ENCODE measurements around the gene GLB1L.
"Not testable (repeated sequence)": the region's sequence is repeated elsewhere in the genome, so short reads cannot be mapped to it uniquely, and the experiment has no call there.

The GLB1L gene

DNA sequence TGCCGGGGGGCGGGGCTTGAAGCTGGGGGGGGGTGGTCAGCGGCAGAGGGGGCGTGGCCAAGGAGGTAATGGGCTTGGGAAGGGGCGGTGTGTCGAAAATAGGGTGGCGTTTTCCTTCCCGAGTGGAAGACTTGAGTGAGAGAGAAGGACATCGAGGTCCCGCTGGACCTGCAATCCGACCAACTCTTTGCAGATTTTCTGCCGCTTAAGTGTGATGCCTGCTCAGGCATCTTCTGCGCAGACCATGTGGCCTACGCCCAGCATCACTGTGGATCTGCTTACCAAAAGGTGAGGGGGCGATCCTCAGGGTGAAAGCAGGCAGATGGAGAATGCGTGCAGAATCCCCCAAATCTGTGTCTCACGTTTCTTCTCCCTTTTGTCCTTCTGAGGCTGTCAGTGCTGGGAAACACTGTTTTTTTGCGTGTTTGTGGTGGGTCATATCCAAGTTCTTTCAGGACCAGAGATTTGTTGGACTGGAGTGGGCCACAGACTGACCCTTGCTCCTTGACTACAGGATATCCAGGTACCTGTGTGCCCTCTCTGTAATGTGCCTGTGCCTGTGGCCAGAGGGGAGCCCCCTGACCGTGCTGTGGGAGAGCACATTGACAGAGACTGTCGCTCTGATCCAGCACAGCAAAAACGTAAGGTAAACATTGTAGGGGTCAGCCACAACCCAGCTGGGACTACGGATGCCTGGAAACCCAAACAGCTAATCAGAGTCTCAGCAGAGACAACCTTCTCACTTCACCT, 37.9 kb downstream of the GLB1L start:
- in situ Hi-C loops (cut with HindIII; ENCODE audit: low sequenced_read_pairs): no loop called here
- H3K4me3 ChIP-seq (ENCODE audit: low read depth, low read length): peak overlapping the region; percentile 71
- TF ChIP-seq, protein P1, sequence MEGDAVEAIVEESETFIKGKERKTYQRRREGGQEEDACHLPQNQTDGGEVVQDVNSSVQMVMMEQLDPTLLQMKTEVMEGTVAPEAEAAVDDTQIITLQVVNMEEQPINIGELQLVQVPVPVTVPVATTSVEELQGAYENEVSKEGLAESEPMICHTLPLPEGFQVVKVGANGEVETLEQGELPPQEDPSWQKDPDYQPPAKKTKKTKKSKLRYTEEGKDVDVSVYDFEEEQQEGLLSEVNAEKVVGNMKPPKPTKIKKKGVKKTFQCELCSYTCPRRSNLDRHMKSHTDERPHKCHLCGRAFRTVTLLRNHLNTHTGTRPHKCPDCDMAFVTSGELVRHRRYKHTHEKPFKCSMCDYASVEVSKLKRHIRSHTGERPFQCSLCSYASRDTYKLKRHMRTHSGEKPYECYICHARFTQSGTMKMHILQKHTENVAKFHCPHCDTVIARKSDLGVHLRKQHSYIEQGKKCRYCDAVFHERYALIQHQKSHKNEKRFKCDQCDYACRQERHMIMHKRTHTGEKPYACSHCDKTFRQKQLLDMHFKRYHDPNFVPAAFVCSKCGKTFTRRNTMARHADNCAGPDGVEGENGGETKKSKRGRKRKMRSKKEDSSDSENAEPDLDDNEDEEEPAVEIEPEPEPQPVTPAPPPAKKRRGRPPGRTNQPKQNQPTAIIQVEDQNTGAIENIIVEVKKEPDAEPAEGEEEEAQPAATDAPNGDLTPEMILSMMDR (IDR thresholded peaks at IDR 0.05; ENCODE audit: low read depth, low read length): no peak
- DNase-seq (ENCODE audit: low read depth, low spot score): no peak

DNA sequence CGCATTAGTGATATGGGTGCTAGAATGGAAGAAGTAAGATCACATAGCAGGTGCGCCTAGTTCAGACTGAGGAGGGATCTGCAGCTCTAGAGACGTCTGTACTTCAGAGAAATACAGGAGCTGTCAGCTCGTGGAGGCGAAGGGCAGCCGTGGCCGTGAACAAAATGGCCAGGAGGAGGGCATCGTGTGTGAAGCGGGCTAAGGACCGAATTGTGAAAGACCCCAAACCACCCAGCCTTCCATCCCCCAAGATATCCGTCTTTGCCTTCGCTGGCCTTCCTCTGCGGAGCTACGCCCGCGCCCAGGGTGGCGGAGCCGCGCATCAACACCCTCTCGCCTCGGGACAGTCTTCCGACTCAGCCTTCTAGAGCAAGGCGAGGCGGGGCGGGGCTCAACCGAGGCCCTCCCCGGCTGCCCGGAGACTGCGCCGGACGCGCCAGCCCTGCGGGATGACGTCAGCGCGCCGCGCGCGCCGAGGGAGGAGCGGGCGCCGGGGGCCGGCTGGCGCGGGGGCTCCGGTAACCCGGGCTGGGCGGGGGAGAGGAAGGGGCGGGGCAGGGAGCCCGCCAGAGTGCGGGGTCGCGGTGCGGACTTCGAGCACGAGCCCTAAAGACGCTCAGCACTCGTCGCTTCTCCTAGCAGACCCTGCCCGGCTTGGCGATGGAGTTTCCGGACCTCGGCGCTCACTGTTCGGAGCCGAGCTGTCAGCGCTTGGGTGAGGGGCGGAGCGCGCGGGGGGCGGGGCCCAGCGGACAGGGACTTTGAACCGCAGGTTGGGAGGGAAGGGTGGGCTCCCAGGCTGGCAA, 38.7 kb downstream of the GLB1L start, which contains the start of gene ZFAND2B:
Gene ZFAND2B, plus strand, starts transcription at position 455 of the 806 bp plus-strand sequence. Its CDS starts 206 bp downstream, at position 661.
- DNase-seq (ENCODE audit: low read depth, low spot score): peak; percentile 94
- peak within 1 kb of the TSS; percentile 71 for H3K4me3 ChIP-seq (ENCODE audit: low read depth, low read length)
- in situ Hi-C loops (cut with HindIII; ENCODE audit: low sequenced_read_pairs): no loop called here

DNA sequence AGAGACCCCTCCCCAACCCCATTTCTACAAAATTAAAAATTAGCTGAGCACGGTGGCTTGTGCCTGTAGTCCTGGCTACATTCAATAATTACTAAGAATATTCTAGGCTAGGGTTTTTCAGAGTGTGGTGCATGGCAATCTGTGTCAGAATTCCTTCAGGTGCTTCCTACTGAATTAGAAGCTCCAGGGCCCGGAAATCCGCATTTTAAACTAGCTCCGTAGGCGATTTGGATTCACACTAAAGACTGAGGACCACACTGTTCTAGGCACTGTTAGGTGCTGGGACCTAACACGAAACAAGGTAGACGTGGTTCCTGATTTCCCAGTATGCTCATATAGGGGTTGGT, 39.3 kb downstream of the GLB1L start:
- in situ Hi-C loops (cut with HindIII; ENCODE audit: low sequenced_read_pairs): no loop called here
- peak overlapping the region; percentile 67 for H3K4me3 ChIP-seq (ENCODE audit: low read depth, low read length)
- TF ChIP-seq, protein P1 (IDR thresholded peaks at IDR 0.05; ENCODE audit: low read depth, low read length): no peak
- no peak for DNase-seq (ENCODE audit: low read depth, low spot score)

More for the DNA sequence above, 38.7 kb downstream of the GLB1L start, which contains the start of gene ZFAND2B:
- TF ChIP-seq, protein P1 (IDR thresholded peaks at IDR 0.05; ENCODE audit: low read depth, low read length): no peak

DNA sequence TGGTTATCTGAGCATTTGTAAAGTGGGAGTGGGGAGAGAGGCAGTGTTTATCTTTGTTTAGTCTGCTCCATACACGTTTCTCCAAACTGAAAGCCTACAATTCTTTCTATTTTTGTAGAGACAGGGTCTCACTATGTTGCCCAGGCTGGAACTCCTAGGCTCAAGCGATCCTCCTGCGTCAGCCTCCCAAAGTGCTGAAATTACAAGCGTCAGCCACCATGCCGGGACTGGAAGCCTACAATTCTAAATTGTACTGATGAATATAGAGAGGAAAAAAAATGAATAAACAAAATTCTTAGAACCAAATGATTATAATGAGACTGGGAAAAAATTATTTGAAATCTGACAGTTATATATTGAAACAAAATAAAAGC, 40.1 kb downstream of the GLB1L start:
- no peak for DNase-seq (ENCODE audit: low read depth, low spot score)
- TF ChIP-seq, protein P1 (IDR thresholded peaks at IDR 0.05; ENCODE audit: low read depth, low read length): no peak
- H3K4me3 ChIP-seq (ENCODE audit: low read depth, low read length): no peak overlapping the region
- in situ Hi-C loops (cut with HindIII; ENCODE audit: low sequenced_read_pairs): no loop called here

DNA sequence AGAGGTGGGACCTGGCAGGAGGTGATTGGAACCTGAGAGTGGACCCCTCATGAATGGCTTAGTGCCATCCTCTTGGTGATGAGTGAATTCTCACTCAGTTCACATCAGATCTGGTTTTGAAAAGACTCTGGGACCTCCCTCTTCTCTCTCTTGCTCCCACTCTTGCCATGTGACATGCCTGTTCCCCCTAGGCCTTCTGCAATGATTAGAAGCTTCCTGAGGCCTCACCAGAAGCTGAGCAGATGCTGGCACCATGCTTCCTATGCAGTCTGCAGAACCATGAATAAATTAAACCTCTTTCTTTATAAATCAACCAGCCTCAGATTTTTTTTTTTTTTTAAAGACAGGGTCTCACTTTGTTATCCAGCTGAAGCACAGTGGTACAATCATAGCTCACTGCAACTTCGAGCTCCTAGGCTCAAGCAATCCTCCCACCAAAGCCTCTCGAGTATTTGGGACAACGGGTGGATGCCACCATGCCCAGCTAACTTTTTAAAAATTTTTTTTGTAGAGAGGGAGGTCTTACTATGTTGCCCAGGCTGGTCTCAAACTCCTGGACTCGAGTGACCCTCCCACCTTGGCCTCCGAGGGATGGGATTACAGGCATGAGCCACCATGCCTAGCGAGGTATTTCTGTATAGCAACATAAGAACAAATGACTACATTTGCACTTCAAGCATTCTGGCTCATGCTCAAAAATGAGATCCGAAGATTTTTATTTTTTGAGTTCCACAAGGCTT, 40.6 kb downstream of the GLB1L start:
- no peak overlapping the region for H3K4me3 ChIP-seq (ENCODE audit: low read depth, low read length)
- TF ChIP-seq, protein P1 (IDR thresholded peaks at IDR 0.05; ENCODE audit: low read depth, low read length): no peak
- in situ Hi-C loops (cut with HindIII; ENCODE audit: low sequenced_read_pairs): no loop called here
- no peak for DNase-seq (ENCODE audit: low read depth, low spot score)

DNA sequence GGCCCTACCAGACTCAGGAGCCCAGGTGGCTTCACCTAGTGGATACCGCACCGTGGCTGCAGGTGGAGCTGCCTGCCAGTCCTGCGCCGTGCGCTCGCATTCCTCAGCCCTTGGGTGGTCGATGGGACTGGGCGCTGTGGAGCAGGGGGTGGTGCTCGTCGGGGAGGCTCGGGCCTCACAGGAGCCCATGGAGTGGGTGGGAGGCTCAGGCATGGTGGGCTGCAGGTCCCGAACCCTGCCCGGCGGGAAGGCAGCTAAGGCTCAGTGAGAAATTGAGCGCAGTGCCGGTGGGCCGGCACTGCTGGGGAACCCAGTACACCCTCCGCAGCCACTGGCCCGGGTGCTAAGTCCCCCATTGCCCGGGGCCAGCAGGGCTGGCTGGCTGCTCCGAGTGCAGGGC, 43.9 kb downstream of the GLB1L start:
- H3K4me3 ChIP-seq (ENCODE audit: low read depth, low read length); DNase-seq (ENCODE audit: low read depth, low spot score); in situ Hi-C loops (cut with HindIII; ENCODE audit: low sequenced_read_pairs): not testable (repeated sequence)

DNA sequence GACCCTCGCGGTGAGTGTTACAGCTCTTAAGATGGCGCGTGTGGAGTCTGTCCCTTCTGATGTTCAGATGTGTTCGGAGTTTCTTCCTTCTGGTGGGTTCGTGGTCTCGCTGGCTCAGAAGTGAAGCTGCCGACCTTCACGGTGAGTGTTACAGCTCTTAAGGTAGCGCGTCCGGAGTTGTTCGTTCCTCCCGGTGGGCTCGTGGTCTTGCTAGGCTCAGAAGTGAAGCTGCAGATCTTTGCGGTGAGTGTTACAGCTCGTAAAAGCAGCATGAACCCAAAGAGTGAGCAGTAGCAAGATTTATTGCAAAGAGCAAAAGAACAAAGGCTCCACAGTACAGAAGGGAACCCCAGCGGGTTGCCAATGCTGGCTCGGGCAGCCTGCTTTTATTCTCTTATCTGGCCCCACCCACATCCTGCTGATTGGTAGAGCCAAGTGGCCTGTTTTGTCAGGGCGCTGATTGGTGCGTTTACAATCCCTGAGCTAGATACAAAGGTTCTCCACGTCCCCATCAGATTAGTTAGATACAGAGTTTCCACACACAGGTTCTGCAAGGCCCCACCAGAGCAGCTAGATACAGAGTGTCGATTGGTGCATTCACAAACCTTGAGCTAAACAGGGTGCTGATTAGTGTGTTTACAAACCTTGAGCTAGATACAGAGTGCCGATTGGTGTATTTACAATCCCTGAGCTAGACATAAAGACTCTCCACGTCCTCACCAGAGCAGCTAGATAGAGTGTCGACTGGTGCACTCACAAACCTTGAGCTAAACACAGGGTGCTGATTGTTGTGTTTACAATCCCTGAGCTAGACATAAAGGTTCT, 44.5 kb downstream of the GLB1L start:
- H3K4me3 ChIP-seq (ENCODE audit: low read depth, low read length); in situ Hi-C loops (cut with HindIII; ENCODE audit: low sequenced_read_pairs): not testable (repeated sequence)
- peak; percentile 38 for DNase-seq (ENCODE audit: low read depth, low spot score)
